T-cell (primary cell): ENCODE results near the gene LEAP2. TPM values are rescaled to one million over a fixed set of nuclear protein-coding genes. Genes with fewer than 3 reads are reported as not detected.

Source experiments
- ATAC-seq, 4 experiments: fragments of 200-7000 bp in 3 of 4; fragments of 150-1000 bp in 1 of 4; cut with Tn5 transposase; replicated peaks in 1 of 4; 1 replicate in 3 of 4; 2 replicates in 1 of 4; pipeline ENCODE4 v1.10.0; 2021; ENCODE audit warnings: moderate library complexity in 3 of 4, mild to moderate bottlenecking in 2 of 4, moderate number of reproducible peaks in 1 of 4
- CTCF ChIA-PET, 2 donors: fragments of 300-600 bp; sonication (Branson Sonifier 250); formaldehyde crosslinking; loops; one replicate each; lab custom pipeline; 2022; ENCODE audit warnings: antibody characterized with exemption in 2 of 2; lab: Charles Lee
- POLR2A ChIA-PET, 2 donors: fragments of 300-600 bp; sonication (Branson Sonifier 250); formaldehyde crosslinking; loops; one replicate each; lab custom pipeline; 2022; ENCODE audit warnings: antibody characterized with exemption in 2 of 2; lab: Charles Lee
- DNase-seq, 35 experiments: peaks; one replicate each; pipeline versions ENCODE4 v3.0.0 to v3.0.0-alpha.2; 2013 to 2023
- H3K27ac ChIP-seq: one replicate; pipeline ENCODE4 v1.5.1; 2013; ENCODE audit warnings: low read length
- H3K27me3 ChIP-seq, 2 experiments: replicated peaks in 1 of 2; 1 replicate in 1 of 2; 2 replicates in 1 of 2; pipeline versions ENCODE4 v1.6.1 to v1.7.0; 2013; ENCODE audit warnings: low read length in 1 of 2, mixed read lengths in 1 of 2; ENCODE audit not compliant: control insufficient read depth in 2 of 2, insufficient read depth in 2 of 2; ENCODE audit errors: extremely low read depth in 1 of 2
- H3K36me3 ChIP-seq, 2 donors: 1 replicate in 1 of 2; 2 replicates in 1 of 2; pipeline versions ENCODE4 v1.6.1 to v1.7.0; 2013; ENCODE audit warnings: low read length in 1 of 2; ENCODE audit not compliant: control insufficient read depth in 2 of 2, insufficient read depth in 1 of 2; ENCODE audit errors: extremely low read depth in 1 of 2
- H3K4me1 ChIP-seq, 2 experiments: 1 replicate in 1 of 2; 2 replicates in 1 of 2; pipeline versions ENCODE4 v1.6.1 to v1.7.0; 2013; ENCODE audit warnings: low read length in 2 of 2, mixed read lengths in 1 of 2; ENCODE audit not compliant: insufficient read depth in 2 of 2, control insufficient read depth in 1 of 2; ENCODE audit errors: extremely low read depth in 1 of 2
- H3K4me3 ChIP-seq, 2 donors: 1 replicate in 1 of 2; 2 replicates in 1 of 2; pipeline versions ENCODE4 v1.5.1 to v1.7.0; 2013; ENCODE audit warnings: mild to moderate bottlenecking in 2 of 2, low read length in 1 of 2, moderate library complexity in 1 of 2; ENCODE audit not compliant: control insufficient read depth in 1 of 2; ENCODE audit errors: extremely low read depth in 1 of 2
- H3K9me3 ChIP-seq: 2 replicates; pipeline ENCODE4 v1.7.0; 2013
- H3K27ac Mint-ChIP-seq, 2 donors: one replicate each; pipeline ENCODE4 v1.8.0; 2020 to 2021; ENCODE audit warnings: mild to moderate bottlenecking in 2 of 2, mixed read lengths in 2 of 2
- H3K27me3 Mint-ChIP-seq, 2 donors: one replicate each; pipeline ENCODE4 v1.8.0; 2021 to 2022; ENCODE audit warnings: mixed read lengths in 2 of 2
- H3K36me3 Mint-ChIP-seq: one replicate; pipeline ENCODE4 v1.8.0; 2021; ENCODE audit warnings: mixed read lengths
- H3K4me1 Mint-ChIP-seq, 3 donors: one replicate each; pipeline ENCODE4 v1.8.0; 2020 to 2022; ENCODE audit warnings: mixed read lengths in 3 of 3, mild to moderate bottlenecking in 1 of 3
- H3K4me3 Mint-ChIP-seq, 3 donors: one replicate each; pipeline ENCODE4 v1.8.0; 2020 to 2022; ENCODE audit warnings: mild to moderate bottlenecking in 3 of 3, mixed read lengths in 3 of 3, moderate library complexity in 3 of 3
- H3K9me3 Mint-ChIP-seq, 3 donors: one replicate each; pipeline ENCODE4 v1.8.0; 2020 to 2022; ENCODE audit warnings: mixed read lengths in 3 of 3
- WGBS: methylation state at CpG from one replicate; pipeline ENCODE4 v1.1.5; 2013; ENCODE audit warnings: missing lambda C conversion rate; ENCODE audit not compliant: insufficient coverage; 5-methylcytosine and 5-hydroxymethylcytosine counted together
- total RNA-seq, 35 experiments: library from RNA in 6 of 35; stranded (reverse) in 6 of 35; fragments of 120-200 nt in 1 of 35; gene quantifications; one replicate each; pipeline versions ENCODE4 v1.2.1 to v1.2.4 and lab custom pipeline; 2013 to 2026

LEAP2 gene
- total RNA-seq, 5 donors from 2014 or later (not counting 1 experiment from before 2014, with no cell fraction given) = 1.3 to 6.2 (median 3.7) TPM

DNA sequence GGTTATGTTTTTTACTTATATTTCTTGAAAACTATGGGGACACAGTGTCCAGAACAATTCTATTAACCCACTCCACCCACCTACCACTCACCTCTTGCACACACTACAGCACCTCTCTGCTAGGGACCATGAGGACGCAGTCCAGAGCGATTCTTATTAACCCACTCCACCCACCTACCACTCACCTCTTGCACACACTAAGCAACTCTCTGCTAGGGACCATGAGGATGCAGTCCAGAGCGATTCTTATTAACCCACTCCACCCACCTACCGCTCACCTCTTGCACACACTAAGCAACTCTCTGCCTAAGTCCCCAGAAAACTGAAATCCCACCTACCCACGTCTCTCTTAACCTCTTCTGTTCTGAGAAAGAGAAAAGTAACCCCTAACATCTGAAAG is 40.9 kb upstream of the LEAP2 start:
- ATAC-seq (no peak), DNase-seq (no peak)
- Histone ChIP-seq H3K36me3 (no peaks in the 10 kb centered on the region), H3K27me3 (peaks cover 2 to 39% of the 10 kb centered on the region in 2 experiments), H3K4me1 (peaks cover 0 to 15% of the 10 kb centered on the region in 2 experiments), H3K9me3 (no peaks in the 10 kb centered on the region), H3K27ac (no peak overlapping the region), H3K4me3 (no peak overlapping the region)
- Mint-ChIP-seq H3K4me1 (peaks cover 10 to 17% (median 11%) of the 10 kb centered on the region in 3 donors), H3K4me3 (peak overlapping the region in 1 of 3 donors; percentile 42), H3K27me3 (peaks cover 20 to 31% of the 10 kb centered on the region in 2 donors), H3K27ac (no peak overlapping the region), H3K36me3 (no peaks in the 10 kb centered on the region), H3K9me3 (no peaks in the 10 kb centered on the region)
- ChIA-PET POLR2A (no interaction called here), CTCF (interaction anchor here in 1 of 2 donors (0.7 to 1.2 kb wide), 2 partner anchors 12 to 405 kb away, joined by 4 read pairs; no protein-coding TSS in a partner anchor)
- 87% methylated on average over 5 of the region's 5 CpGs for WGBS

DNA sequence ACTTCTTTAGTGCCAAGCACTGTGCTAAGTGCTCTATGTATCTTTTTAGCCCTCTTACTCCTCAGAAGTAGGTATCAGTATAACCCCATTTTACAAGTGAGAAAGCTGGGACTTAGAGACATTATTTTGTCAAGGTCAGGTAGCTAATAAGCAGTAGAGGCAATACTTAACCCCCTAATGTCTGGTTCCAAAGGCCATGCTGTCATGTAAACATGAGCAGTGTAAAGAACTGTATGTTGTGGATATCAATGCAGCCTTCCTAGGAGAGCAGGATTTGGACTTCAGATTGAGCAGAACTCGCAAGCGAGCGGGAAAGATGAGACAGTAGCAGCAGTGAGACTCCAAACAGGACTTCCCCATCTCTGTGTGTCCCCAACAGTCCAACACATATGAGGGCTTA is 39.4 kb upstream of the LEAP2 start:
- Mint-ChIP-seq H3K36me3 (no peaks in the 10 kb centered on the region), H3K27ac (no peak overlapping the region)
- WGBS = no CpG with 5 or more reads among the region's 3 CpGs

GRCh38 chr5:132836852-132837251 is 36.6 kb upstream of the LEAP2 start:
- Histone ChIP-seq H3K36me3 (no peaks in the 10 kb centered on the region), H3K27me3 (peaks cover 0 to 4% of the 10 kb centered on the region in 2 experiments), H3K27ac (no peak overlapping the region), H3K9me3 (no peaks in the 10 kb centered on the region), H3K4me1 (no peaks in the 10 kb centered on the region), H3K4me3 (no peak overlapping the region)
- Mint-ChIP-seq H3K4me1 (no peaks in the 10 kb centered on the region), H3K36me3 (no peaks in the 10 kb centered on the region), H3K4me3 (no peak overlapping the region), H3K27ac (no peak overlapping the region), H3K9me3 (no peaks in the 10 kb centered on the region), H3K27me3 (peaks cover 3 to 4% of the 10 kb centered on the region in 2 donors)
- ChIA-PET POLR2A (no interaction called here), CTCF (no interaction called here)
- DNase-seq (no peak), ATAC-seq (no peak)
- WGBS = no CpG with 5 or more reads among the region's 1 CpG

More for the DNA sequence above, 39.4 kb upstream of the LEAP2 start:
- ChIA-PET POLR2A (interaction anchor here (0.6 kb wide), 2 partner anchors 16 to 218 kb away, joined by 3 to 8 read pairs; partner anchors contain the start of gene HSPA4 (in 1 of the 2)), CTCF (no interaction called here)
- H3K27me3 ChIP-seq = peaks cover 0 to 26% of the 10 kb centered on the region in 2 experiments
- H3K4me1 ChIP-seq = peaks cover 0 to 15% of the 10 kb centered on the region in 2 experiments
- no peak overlapping the region for H3K4me3 ChIP-seq
- no peaks in the 10 kb centered on the region for H3K36me3 ChIP-seq
- H3K4me1 Mint-ChIP-seq = peaks cover 10 to 15% (median 10%) of the 10 kb centered on the region in 3 donors
- no peak overlapping the region for H3K4me3 Mint-ChIP-seq
- H3K9me3 ChIP-seq = no peaks in the 10 kb centered on the region
- no peak for ATAC-seq
- no peak for DNase-seq
- H3K27ac ChIP-seq = no peak overlapping the region
- no peaks in the 10 kb centered on the region for H3K9me3 Mint-ChIP-seq
- peaks cover 14 to 22% of the 10 kb centered on the region in 2 donors for H3K27me3 Mint-ChIP-seq

DNA sequence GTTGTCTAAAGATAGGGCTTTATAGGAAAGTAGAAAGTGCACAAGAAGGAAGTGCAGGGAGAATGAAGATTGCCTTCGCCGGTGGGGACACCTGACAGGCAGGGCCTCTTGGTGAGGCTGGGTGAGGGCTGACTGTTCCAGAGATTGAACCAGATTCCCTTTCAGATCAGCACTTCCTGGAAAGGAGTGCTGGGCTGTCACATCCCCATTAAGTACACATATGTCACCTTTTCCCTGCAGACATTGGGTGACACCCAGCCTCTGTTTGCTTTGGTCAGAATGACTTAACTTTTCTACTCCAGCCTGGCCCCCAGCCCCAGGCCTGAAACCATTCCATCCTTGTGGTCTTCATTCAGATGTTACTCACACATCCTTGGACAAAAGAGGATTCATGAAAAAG is 35.6 kb upstream of the LEAP2 start:
- no peaks in the 10 kb centered on the region for H3K4me1 Mint-ChIP-seq
- H3K27ac Mint-ChIP-seq = no peak overlapping the region
- CTCF ChIA-PET = no interaction called here
- Histone ChIP-seq H3K27ac (no peak overlapping the region), H3K27me3 (peaks cover 0 to 4% of the 10 kb centered on the region in 2 experiments), H3K36me3 (no peaks in the 10 kb centered on the region), H3K9me3 (no peaks in the 10 kb centered on the region), H3K4me3 (no peak overlapping the region), H3K4me1 (no peaks in the 10 kb centered on the region)
- POLR2A ChIA-PET = no interaction called here
- H3K9me3 Mint-ChIP-seq = no peaks in the 10 kb centered on the region
- no peak for ATAC-seq
- H3K4me3 Mint-ChIP-seq = no peak overlapping the region
- H3K36me3 Mint-ChIP-seq = no peaks in the 10 kb centered on the region
- DNase-seq = no peak
- peaks cover under 1 to 4% of the 10 kb centered on the region in 2 donors for H3K27me3 Mint-ChIP-seq
- WGBS = 82% methylated on average over 2 of the region's 2 CpGs

DNA sequence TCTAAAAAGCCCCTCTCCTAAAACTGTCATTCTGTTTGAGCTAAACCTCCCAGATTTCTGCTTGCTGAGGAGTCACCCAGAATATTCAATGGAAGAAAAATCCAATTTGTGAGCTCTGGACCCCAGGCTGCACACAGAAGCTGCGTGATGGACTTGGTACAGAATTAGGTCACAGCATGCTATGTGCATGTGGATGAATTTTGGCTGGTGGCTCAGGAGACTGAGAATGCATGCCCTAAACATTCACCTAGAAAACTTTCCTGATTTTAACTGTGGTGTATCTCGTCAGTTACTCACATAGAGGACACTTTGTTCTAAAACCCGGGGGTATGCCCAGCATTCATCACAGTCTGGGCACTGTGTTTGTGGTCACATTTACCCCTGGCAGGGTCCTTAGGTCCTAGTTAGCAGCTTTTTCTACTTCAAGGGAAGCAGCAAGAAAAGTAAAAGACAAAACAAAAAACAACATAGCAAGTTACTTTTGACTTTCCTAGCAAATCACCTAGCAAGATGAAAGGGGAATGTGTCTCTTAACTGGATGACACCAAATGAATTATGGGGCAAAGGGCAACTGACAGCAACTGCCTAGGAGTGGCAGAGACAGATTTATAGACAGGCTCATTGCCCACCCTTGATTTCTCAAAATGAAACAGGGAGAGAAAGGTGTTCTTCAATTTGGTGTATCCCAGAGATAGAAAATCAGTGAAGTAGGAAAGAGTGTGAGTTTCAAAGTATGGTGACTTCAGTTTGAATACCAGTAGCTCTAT is 34.8 kb upstream of the LEAP2 start:
- H3K27me3 ChIP-seq = peaks cover 0 to 4% of the 10 kb centered on the region in 2 experiments
- ATAC-seq (no peak), DNase-seq (no peak)
- H3K9me3 ChIP-seq = no peaks in the 10 kb centered on the region
- Mint-ChIP-seq H3K27me3 (peaks cover 0 to 4% of the 10 kb centered on the region in 2 donors), H3K4me3 (no peak overlapping the region), H3K36me3 (no peaks in the 10 kb centered on the region), H3K4me1 (no peaks in the 10 kb centered on the region), H3K27ac (no peak overlapping the region), H3K9me3 (no peaks in the 10 kb centered on the region)
- H3K4me3 ChIP-seq = no peak overlapping the region
- H3K36me3 ChIP-seq = no peaks in the 10 kb centered on the region
- CTCF ChIA-PET = no interaction called here
- no peaks in the 10 kb centered on the region for H3K4me1 ChIP-seq
- no peak overlapping the region for H3K27ac ChIP-seq
- 75% methylated on average over 3 of the region's 3 CpGs for WGBS
- POLR2A ChIA-PET = no interaction called here

GRCh38 chr5:132839426-132840301 is 33.8 kb upstream of the LEAP2 start:
- no peak for DNase-seq
- POLR2A ChIA-PET = no interaction called here
- Histone ChIP-seq H3K27me3 (peaks cover 0 to 4% of the 10 kb centered on the region in 2 experiments), H3K9me3 (no peaks in the 10 kb centered on the region), H3K27ac (no peak overlapping the region), H3K36me3 (no peaks in the 10 kb centered on the region), H3K4me1 (no peaks in the 10 kb centered on the region), H3K4me3 (no peak overlapping the region)
- H3K9me3 Mint-ChIP-seq = no peaks in the 10 kb centered on the region
- no peaks in the 10 kb centered on the region for H3K4me1 Mint-ChIP-seq
- no peaks in the 10 kb centered on the region for H3K27me3 Mint-ChIP-seq
- CTCF ChIA-PET = no interaction called here
- whole genome bisulfite sequencing = 96% methylated on average over 5 of the region's 8 CpGs
- H3K27ac Mint-ChIP-seq = no peak overlapping the region
- ATAC-seq = no peak
- no peaks in the 10 kb centered on the region for H3K36me3 Mint-ChIP-seq
- H3K4me3 Mint-ChIP-seq = no peak overlapping the region
